Stimulated activated CD8-positive, alpha-beta memory T cell treated with anti-CD3 and anti-CD28 coated beads, Interleukin-2, amount 100 ng/mL, for 1 hour (primary cell): Measurements from ENCODE around the gene PAXIP1.
"Not testable (repeated sequence)": the region's sequence is repeated elsewhere in the genome, so short reads cannot be mapped to it uniquely, and the experiment has no call there.

ENCODE experiments used
- DNase-seq, 2 donors: peaks; one replicate each; pipeline ENCODE4 v3.0.0-alpha.2; 2020; ENCODE audit warnings: low read depth in 2 of 2

PAXIP1 gene, protein sequence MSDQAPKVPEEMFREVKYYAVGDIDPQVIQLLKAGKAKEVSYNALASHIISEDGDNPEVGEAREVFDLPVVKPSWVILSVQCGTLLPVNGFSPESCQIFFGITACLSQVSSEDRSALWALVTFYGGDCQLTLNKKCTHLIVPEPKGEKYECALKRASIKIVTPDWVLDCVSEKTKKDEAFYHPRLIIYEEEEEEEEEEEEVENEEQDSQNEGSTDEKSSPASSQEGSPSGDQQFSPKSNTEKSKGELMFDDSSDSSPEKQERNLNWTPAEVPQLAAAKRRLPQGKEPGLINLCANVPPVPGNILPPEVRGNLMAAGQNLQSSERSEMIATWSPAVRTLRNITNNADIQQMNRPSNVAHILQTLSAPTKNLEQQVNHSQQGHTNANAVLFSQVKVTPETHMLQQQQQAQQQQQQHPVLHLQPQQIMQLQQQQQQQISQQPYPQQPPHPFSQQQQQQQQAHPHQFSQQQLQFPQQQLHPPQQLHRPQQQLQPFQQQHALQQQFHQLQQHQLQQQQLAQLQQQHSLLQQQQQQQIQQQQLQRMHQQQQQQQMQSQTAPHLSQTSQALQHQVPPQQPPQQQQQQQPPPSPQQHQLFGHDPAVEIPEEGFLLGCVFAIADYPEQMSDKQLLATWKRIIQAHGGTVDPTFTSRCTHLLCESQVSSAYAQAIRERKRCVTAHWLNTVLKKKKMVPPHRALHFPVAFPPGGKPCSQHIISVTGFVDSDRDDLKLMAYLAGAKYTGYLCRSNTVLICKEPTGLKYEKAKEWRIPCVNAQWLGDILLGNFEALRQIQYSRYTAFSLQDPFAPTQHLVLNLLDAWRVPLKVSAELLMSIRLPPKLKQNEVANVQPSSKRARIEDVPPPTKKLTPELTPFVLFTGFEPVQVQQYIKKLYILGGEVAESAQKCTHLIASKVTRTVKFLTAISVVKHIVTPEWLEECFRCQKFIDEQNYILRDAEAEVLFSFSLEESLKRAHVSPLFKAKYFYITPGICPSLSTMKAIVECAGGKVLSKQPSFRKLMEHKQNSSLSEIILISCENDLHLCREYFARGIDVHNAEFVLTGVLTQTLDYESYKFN

DNA sequence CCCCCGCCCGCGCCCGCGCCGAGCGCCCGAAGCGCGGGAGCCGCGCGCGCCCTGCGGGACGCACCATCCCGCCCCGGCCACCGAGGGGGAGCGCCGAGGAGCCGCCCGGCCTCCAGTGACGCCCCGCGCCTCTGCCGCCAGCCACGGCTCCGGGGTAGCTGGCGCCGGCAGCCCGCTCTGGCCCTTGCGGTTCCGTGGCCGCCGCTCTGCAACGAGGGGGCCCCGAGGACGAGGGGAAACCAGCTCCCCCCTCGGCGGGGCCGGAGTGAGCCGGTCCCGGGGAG is at the start of gene PAXIP1:
Gene PAXIP1, minus strand, starts transcription at position 33 of the 284 bp plus-strand sequence. CDS start 195 bp downstream, outside the sequence.
- DNase-seq, result no peak

DNA sequence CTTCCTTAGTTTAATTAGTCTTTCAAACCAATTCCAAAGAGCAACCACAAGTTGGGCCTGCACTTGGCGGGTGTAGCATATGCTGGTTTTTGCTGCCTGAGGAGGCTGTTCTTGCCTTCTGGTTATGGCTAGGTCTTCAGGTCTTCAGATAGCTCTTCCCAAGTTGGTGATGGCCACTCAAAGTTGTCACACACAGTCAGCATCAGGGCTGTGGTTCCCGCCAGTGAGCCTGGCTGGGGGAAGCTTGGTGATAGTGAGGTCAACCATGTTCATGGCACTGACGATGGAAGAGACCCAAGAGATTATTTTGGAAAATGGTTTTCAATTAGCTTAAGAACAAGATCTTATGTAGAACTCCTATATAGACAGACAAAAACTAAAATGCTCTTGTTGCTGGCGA is 48.4 kb upstream of the PAXIP1 start:
- DNase-seq, result no peak

DNA sequence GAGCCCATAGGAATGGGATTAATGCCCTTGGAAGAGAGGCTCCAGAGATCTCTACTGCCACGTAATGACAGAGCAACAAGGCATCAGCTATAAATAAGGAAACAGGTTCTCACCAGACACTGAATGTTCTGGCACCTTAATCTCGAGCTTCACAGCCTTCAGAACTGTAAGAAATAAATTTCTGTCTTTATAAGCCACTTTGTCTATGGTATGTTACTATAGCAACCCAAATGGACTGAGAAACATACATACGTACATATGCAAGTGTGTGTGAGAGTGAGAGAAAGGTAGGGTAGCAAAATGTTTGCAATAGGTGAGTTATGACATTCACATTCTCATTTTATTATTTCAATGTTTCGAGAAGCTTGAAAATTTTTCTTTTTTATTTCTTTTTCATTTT is 45.1 kb upstream of the PAXIP1 start:
- DNase-seq, result no peak

GRCh38 chr7:155043756-155044155 is 40.8 kb upstream of the PAXIP1 start:
- DNase-seq, result no peak

- DNase-seq, result no peak
Measured at GRCh38 chr7:155038335-155038734, 35.4 kb upstream of the PAXIP1 start.

GRCh38 chr7:155034495-155034894 is 31.6 kb upstream of the PAXIP1 start:
- DNase-seq, result not testable (repeated sequence)

DNA sequence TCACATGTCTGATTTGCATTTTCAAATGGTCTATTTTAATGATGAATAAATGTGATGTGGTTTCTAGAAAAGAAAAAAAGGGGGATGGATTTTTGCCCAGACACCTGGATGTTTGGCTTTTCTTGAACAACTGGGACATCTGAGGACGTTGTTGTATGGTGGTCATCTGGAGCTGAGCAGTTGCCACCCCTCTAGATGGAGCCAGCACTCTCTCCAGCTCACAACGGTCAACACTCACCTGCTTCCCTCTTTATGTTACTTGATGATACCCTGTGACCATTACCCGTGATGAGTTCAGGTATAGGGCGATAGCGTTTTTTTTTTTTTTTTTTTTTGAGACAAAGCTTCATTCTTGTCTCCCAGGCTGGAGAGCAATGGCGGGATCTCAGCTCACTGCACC is 30.1 kb upstream of the PAXIP1 start:
- no peak for DNase-seq

GRCh38 chr7:155027879-155028278 is 25.0 kb upstream of the PAXIP1 start:
- no peak for DNase-seq

DNA sequence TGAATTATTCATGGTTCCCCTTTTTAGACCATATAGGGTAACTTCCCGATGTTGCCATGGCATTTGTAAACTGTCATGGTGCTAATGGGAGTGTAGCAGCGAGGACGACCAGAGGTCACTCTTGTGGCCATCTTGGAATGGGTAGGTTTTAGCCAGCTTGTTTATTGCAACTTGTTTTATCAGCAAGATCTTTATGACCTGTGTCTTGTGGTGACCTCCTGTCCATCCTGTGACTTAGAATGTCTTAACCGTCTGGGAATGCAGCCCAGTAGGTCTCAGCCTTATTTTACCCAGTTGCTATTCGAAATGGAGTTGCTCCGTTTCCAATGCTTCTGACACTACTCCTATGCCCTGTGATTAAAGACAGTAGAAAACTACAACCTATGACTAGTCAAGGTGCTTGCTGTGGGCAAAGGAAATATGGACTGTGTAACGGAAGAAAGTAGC is 18.8 kb upstream of the PAXIP1 start:
- DNase-seq, result no peak

DNA sequence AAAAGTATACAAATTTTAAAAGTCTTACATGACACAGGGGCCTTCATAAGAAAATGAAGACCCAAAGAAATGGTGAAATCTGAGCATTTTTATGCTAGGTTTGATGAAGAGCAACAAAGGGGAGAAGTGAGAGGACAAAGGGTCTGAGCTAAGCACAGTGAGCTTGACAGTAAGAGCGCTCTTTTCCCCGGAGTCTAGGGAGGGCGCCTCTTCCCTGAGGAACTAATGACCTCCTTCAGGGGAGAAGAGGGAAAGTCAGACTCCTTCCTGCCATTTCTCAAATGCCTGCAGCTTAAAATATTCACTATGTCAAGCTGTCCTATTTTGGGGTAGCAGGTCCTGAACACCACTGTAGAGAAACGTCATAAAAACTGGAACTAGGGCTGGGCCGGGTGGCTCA is 18.1 kb upstream of the PAXIP1 start:
- no peak for DNase-seq

- DNase-seq, result no peak
Measured at GRCh38 chr7:155017834-155018233, 14.9 kb upstream of the PAXIP1 start.

- DNase-seq, result no peak
Measured at GRCh38 chr7:155011086-155011485, 8.2 kb upstream of the PAXIP1 start.

- DNase-seq, result no peak
Measured at GRCh38 chr7:155009570-155010157, 6.7 kb upstream of the PAXIP1 start.

- DNase-seq, result no peak
Measured at GRCh38 chr7:155007947-155008346, 5.0 kb upstream of the PAXIP1 start.

DNA sequence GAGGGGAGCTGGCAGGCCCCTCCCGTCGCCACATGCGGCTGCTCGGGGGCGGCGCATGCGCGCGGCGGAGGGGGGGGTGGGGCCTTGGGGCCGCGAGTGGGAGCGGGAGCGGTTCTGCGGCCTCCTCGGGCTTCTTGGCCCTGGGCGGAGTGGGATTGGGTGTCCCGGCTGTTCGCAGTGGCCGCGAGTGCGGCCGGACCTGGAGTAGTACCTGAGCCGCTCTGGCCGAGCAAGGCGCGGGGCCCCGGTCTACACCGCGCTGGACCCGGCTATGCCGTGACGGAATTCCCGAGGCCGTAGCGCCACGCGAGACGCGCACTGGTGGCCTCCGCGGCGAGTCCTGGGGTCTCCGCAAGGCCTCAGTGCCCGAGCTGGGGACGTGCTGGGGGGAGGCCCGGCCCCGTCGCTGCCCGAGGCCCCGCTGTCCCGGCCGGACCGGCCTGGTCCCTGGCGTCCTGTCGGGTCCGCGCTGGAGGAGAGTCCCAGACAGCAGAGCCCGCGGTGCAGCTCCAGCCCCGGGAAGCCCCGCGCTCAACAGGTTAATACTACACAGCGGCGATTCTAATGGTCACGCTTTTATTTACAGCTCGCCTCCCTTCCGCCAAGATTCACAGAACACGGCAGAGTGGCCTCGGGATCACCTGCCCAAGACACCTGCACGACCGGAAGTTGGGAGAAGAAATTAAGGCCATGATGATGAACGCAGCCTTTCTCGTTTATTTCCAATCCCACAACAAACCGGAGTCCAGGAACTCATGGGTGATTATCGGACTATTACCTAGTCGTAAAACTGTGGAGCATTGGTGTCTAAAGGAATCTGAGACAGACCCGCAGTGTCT is 671 bp upstream of the PAXIP1 start:
- peak; percentile 60 to 81 for DNase-seq

DNA sequence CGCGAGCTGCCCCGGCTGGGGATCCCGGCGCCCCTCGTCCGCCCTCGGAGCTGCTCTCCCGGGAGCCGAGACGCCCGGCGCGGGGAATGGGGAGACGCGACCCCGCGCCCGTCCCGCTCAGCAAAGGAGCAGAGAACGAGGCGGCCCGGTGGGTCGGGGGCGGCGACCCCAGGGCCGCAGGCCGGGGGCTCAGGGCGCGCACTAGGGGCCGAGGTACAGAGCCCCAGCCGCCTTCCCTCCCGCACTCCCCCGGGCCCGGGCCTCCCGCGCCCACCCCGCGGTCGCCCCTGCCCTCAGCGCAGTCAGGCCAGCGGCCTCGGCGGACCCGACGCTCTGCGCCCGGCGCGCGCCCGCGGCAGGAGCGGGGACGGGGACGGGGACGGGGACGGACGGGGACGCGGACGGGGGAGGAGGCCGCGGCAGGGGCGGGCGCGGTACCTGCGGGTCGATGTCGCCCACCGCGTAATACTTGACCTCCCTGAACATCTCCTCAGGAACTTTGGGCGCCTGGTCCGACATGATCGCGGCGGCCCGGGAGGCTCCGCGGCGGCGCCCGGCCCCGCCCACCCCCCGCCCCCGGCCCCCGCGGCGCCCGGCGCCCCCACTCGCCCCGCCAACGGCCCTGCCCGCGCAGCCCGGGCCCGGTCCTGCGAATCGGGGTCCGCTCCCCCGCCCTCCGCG is 373 bp downstream of the PAXIP1 start:
- peak in 1 of 2 donors; percentile 36 for DNase-seq

- no peak for DNase-seq
Measured at GRCh38 chr7:155001756-155002410, 1.0 kb downstream of the PAXIP1 start.

GRCh38 chr7:155000795-155001194 is 2.1 kb downstream of the PAXIP1 start:
- DNase-seq, result no peak

DNA sequence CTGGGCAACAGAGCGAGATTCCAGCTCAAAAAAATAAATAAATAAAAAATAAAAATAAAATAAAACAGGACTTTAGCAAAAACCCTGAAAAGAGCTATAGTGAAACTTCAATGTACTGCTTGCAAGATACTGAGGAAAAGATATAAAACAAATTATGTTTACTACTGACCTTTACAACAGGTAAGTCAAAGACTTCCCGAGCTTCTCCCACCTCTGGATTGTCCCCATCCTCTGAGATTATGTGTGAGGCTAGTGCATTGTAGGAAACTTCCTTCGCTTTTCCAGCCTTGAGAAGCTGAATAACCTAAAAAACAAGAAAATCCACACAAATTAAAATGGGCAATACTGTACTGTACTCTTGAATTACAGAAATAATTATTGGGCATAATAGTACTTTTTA is 4.4 kb downstream of the PAXIP1 start:
- no peak for DNase-seq

- no peak for DNase-seq
Measured at GRCh38 chr7:154997840-154998370, 5.0 kb downstream of the PAXIP1 start.
